GM10248 (cell line): Measurements from ENCODE around the gene DAW1.
"Not testable (repeated sequence)": the region's sequence is repeated elsewhere in the genome, so short reads cannot be mapped to it uniquely, and the experiment has no call there.

ENCODE experiments used
- CTCF ChIA-PET: fragments of 300-600 bp; sonication (Branson Sonifier 250); formaldehyde crosslinking; extraction: SDS; loops from one replicate; lab custom pipeline; 2021; ENCODE audit warnings: antibody characterized with exemption; lab: Yijun Ruan, JAX
- POLR2A ChIA-PET: fragments of 350-650 bp; sonication (Branson Sonifier 250); formaldehyde crosslinking; extraction: SDS; loops from one replicate; lab custom pipeline; 2020; ENCODE audit warnings: antibody characterized with exemption; lab: Yijun Ruan, JAX
- DNase-seq: peaks from one replicate; pipeline ENCODE4 v3.0.0; 2012; ENCODE audit errors: extremely low spot score
- CTCF ChIP-seq: IDR thresholded peaks from 2 replicates; pipeline ENCODE4 v1.5.1; 2012; ENCODE audit warnings: mild to moderate bottlenecking, low read depth; ENCODE audit errors: extremely low read depth, missing control alignments, control extremely low read depth

DAW1 gene

GRCh38 chr2:227908266-227909054 lies 37.0 kb downstream of the DAW1 start:
- POLR2A ChIA-PET: no interaction called here
- no peak for TF ChIP-seq CTCF
- no peak for DNase-seq
- CTCF ChIA-PET: interaction anchor here (2.0 kb wide), 1 partner anchor 18 kb away, joined by 5 read pairs; no protein-coding TSS in a partner anchor

GRCh38 chr2:227914362-227914761 lies 42.9 kb downstream of the DAW1 start:
- CTCF ChIA-PET: no interaction called here
- no peak for TF ChIP-seq CTCF
- POLR2A ChIA-PET: no interaction called here
- no peak for DNase-seq

- no peak for TF ChIP-seq CTCF
- CTCF ChIA-PET: no interaction called here
- POLR2A ChIA-PET: no interaction called here
- no peak for DNase-seq
Measured at GRCh38 chr2:227921648-227922047, 50.2 kb downstream of the DAW1 start.

GRCh38 chr2:227932001-227932400 lies 60.6 kb downstream of the DAW1 start:
- no peak for DNase-seq

GRCh38 chr2:227932403-227932802 lies 61.0 kb downstream of the DAW1 start:
- no peak for TF ChIP-seq CTCF
- CTCF ChIA-PET: no interaction called here
- POLR2A ChIA-PET: no interaction called here
- no peak for DNase-seq

More at GRCh38 chr2:227932001-227932400, 60.6 kb downstream of the DAW1 start:
- CTCF ChIA-PET: no interaction called here
- POLR2A ChIA-PET: no interaction called here
- no peak for TF ChIP-seq CTCF

DNA sequence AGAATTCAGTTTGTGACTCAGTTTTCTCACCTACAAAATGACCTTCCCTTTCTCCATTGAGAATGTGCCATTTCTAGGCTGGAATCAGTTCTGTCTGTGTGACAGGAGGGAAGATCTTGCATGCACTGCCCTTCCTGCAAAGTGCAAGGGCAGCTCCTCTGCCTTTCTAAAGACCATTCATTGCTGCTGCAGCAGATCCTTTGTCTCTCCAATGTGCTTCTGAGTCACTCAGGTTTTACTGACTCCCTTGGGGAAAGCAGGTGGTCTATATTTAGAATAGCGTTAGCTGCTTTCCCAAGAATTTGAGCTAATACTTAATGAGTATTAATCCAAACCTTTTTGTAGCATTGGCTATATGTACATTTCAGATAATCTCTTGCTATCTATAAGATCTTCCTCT lies 62.5 kb downstream of the DAW1 start:
- ChIA-PET CTCF (no interaction called here), POLR2A (no interaction called here)
- TF ChIP-seq CTCF: no peak
- no peak for DNase-seq

- POLR2A ChIA-PET, DNase-seq, CTCF ChIA-PET: not testable (repeated sequence)
Measured at GRCh38 chr2:227936249-227936648, 64.8 kb downstream of the DAW1 start.
